Vagina (tissue), 2 donors: ENCODE data around the gene SERPINE1. TPM values are rescaled to one million over a fixed set of nuclear protein-coding genes. Genes with fewer than 3 reads are reported as not detected.

ENCODE experiments used
- DNase-seq, 2 donors: peaks; one replicate each; pipeline ENCODE4 v3.0.0-alpha.2; 2017; ENCODE audit errors: extremely low spot score in 2 of 2
- H3K27ac ChIP-seq: fragments of 200-600 bp; sonication (generic); one replicate; pipeline ENCODE4 v1.5.1; 2019
- H3K27me3 ChIP-seq: fragments of 200-600 bp; sonication (generic); one replicate; pipeline ENCODE4 v1.5.1; 2019
- H3K36me3 ChIP-seq, 2 donors: fragments of 200-600 bp; sonication (generic); one replicate each; pipeline ENCODE4 v1.5.1; 2017 to 2019
- H3K4me1 ChIP-seq: fragments of 200-600 bp; sonication (generic); one replicate; pipeline ENCODE4 v1.5.1; 2019
- H3K4me3 ChIP-seq, 2 donors: fragments of 200-600 bp; sonication (generic); 1 replicate in 1 of 2; 2 replicates in 1 of 2; pipeline ENCODE4 v1.5.1; 2016 to 2019
- H3K9me3 ChIP-seq: fragments of 200-600 bp; sonication (generic); one replicate; pipeline ENCODE4 v1.5.1; 2019
- CTCF ChIP-seq, 3 experiments: fragments of 450-650 bp in 2 of 3; fragments of 200-600 bp in 1 of 3; sonication (generic) in 1 of 3; IDR thresholded peaks; one replicate each; pipeline ENCODE4 v1.5.1; 2017 to 2019; ENCODE audit warnings: antibody characterized with exemption in 3 of 3, mild to moderate bottlenecking in 2 of 3, moderate library complexity in 2 of 3
- POLR2A ChIP-seq, 2 donors: fragments of 450-650 bp; IDR thresholded peaks; one replicate each; pipeline ENCODE4 v1.6.1; 2017; ENCODE audit warnings: antibody characterized with exemption in 2 of 2, mild to moderate bottlenecking in 2 of 2, moderate library complexity in 2 of 2
- POLR2AphosphoS5 ChIP-seq, 2 donors: sonication (generic); formaldehyde crosslinking; IDR thresholded peaks; one replicate each; pipeline ENCODE4 v1.9.0; 2017; ENCODE audit warnings: antibody characterized with exemption in 2 of 2, mild to moderate bottlenecking in 2 of 2, low read depth in 1 of 2; ENCODE audit not compliant: insufficient read depth in 1 of 2
- intact Hi-C: fragments of 100-400 bp; cut with DNase I; formaldehyde crosslinking; loops from one replicate; pipeline ENCODE4 v1.15.1; 2023
- total RNA-seq: library from RNA; depleted of rRNA; stranded (reverse); fragments of >200 nt; gene quantifications from one replicate; pipeline ENCODE4 v1.2.3, GENCODE V29; 2016

The SERPINE1 gene
- total RNA-seq, 1 donor from 2014 or later: 14.7 TPM

GRCh38 chr7:101140746-101141382, 14.0 kb downstream of the SERPINE1 start:
- H3K27me3 ChIP-seq: no peaks in the 10 kb centered on the region
- no peak for DNase-seq
- H3K36me3 ChIP-seq: no peaks in the 10 kb centered on the region
- H3K27ac ChIP-seq: no peak overlapping the region
- intact Hi-C loops: no loop called here
- peaks cover 6% of the 10 kb centered on the region for H3K4me1 ChIP-seq
- H3K9me3 ChIP-seq: no peaks in the 10 kb centered on the region
- no peak overlapping the region for H3K4me3 ChIP-seq
- TF ChIP-seq CTCF (IDR thresholded peaks at IDR 0.05): no peak
- TF ChIP-seq POLR2AphosphoS5 (IDR thresholded peaks at IDR 0.05; ENCODE audit: insufficient read depth in 1 of 2, low read depth in 1 of 2): no peak
- no peak for TF ChIP-seq POLR2A (IDR thresholded peaks at IDR 0.05)

GRCh38 chr7:101151908-101152651, 25.2 kb downstream of the SERPINE1 start:
- DNase-seq: no peak
- H3K27ac ChIP-seq: no peak overlapping the region
- H3K9me3 ChIP-seq: no peaks in the 10 kb centered on the region
- intact Hi-C loops: no loop called here
- H3K4me1 ChIP-seq: peaks cover 15% of the 10 kb centered on the region
- no peaks in the 10 kb centered on the region for H3K36me3 ChIP-seq
- H3K4me3 ChIP-seq: no peak overlapping the region
- TF ChIP-seq POLR2AphosphoS5 (IDR thresholded peaks at IDR 0.05; ENCODE audit: insufficient read depth in 1 of 2, low read depth in 1 of 2): no peak
- no peak for TF ChIP-seq CTCF (IDR thresholded peaks at IDR 0.05)
- no peak for TF ChIP-seq POLR2A (IDR thresholded peaks at IDR 0.05)
- H3K27me3 ChIP-seq: no peaks in the 10 kb centered on the region

GRCh38 chr7:101153969-101154692, 27.2 kb downstream of the SERPINE1 start, which contains the start of gene AP1S1:
AP1S1 (plus strand) TSS chr7:101154476; CDS start chr7:101154515, 39 bp downstream.
- no peaks in the 10 kb centered on the region for H3K9me3 ChIP-seq
- H3K4me3 ChIP-seq: peak within 1 kb of the TSS; percentile 71 to 84
- intact Hi-C loops: no loop called here
- H3K36me3 ChIP-seq: peaks cover 0 to 12% of the 10 kb centered on the region in 2 donors
- H3K4me1 ChIP-seq: peaks cover 15% of the 10 kb centered on the region
- peak within 1 kb of the TSS; percentile 37 for H3K27ac ChIP-seq
- H3K27me3 ChIP-seq: no peaks in the 10 kb centered on the region
- TF ChIP-seq POLR2A (IDR thresholded peaks at IDR 0.05): peak in 1 of 2 donors; percentile 33
- TF ChIP-seq CTCF (IDR thresholded peaks at IDR 0.05): no peak
- TF ChIP-seq POLR2AphosphoS5 (IDR thresholded peaks at IDR 0.05; ENCODE audit: insufficient read depth in 1 of 2, low read depth in 1 of 2): peak in 1 of 2 donors; percentile 52
- peak in 1 of 2 donors; percentile 90 for DNase-seq

- DNase-seq: no peak
- peak overlapping the region; percentile 71 to 84 for H3K4me3 ChIP-seq
- intact Hi-C loops: no loop called here
- peaks cover 15% of the 10 kb centered on the region for H3K4me1 ChIP-seq
- no peaks in the 10 kb centered on the region for H3K27me3 ChIP-seq
- no peaks in the 10 kb centered on the region for H3K9me3 ChIP-seq
- peaks cover 0 to 17% of the 10 kb centered on the region in 2 donors for H3K36me3 ChIP-seq
- H3K27ac ChIP-seq: peak overlapping the region; percentile 37
- TF ChIP-seq CTCF (IDR thresholded peaks at IDR 0.05): no peak
- TF ChIP-seq POLR2A (IDR thresholded peaks at IDR 0.05): no peak
- no peak for TF ChIP-seq POLR2AphosphoS5 (IDR thresholded peaks at IDR 0.05; ENCODE audit: insufficient read depth in 1 of 2, low read depth in 1 of 2)
Observed at GRCh38 chr7:101154693-101155102, 27.8 kb downstream of the SERPINE1 start.
